Measurements from ENCODE around the gene EFS. TPM values are rescaled to one million over a fixed set of nuclear protein-coding genes. Genes with fewer than 3 reads are reported as not detected.
"Not testable (repeated sequence)": the region's sequence is repeated elsewhere in the genome, so short reads cannot be mapped to it uniquely, and the experiment has no call there.

EFS gene
- total and polyA plus RNA-seq, 7 donors = 0.46 to 19.9 (median 10.0) TPM

DNA sequence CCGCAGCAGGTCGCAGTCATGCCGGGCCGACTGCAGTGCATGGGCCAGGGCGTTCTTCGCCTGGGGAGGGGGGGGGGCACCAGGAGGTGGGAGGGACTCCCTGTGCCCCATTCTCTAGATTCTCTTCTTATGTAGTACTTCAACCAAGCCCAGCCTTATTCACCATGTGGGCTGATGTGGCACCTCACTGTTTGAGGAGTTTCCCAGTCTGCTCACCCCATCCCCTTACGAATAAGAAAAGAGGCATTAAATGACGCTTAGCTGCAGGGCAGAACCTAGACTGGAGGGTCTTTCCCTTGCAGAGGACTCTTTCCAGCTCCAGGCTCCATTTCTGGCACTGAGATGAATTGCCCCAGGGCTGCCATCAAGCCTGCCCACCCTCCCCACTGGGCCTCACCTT is 24.0 kb upstream of the EFS start:
- no peaks in the 10 kb centered on the region for H3K36me3 ChIP-seq
- no peak for DNase-seq
- WGBS, 2 donors = 90 to 93% methylated on average over 8 of the region's 8 CpGs
- H3K9me3 ChIP-seq = no peaks in the 10 kb centered on the region
- H3K4me1 ChIP-seq = no peaks in the 10 kb centered on the region
- H3K27me3 ChIP-seq = no peaks in the 10 kb centered on the region
- H3K27ac ChIP-seq = no peak overlapping the region
- intact Hi-C loops (cut with DNase I) = no loop called here
- H3K4me3 ChIP-seq = no peak overlapping the region
- no peak for TF ChIP-seq CTCF (IDR thresholded peaks at IDR 0.05)
- TF ChIP-seq POLR2AphosphoS5 (IDR thresholded peaks at IDR 0.05) = no peak
- TF ChIP-seq EP300 (IDR thresholded peaks at IDR 0.05) = no peak
- no peak for TF ChIP-seq POLR2A (IDR thresholded peaks at IDR 0.05)

DNA sequence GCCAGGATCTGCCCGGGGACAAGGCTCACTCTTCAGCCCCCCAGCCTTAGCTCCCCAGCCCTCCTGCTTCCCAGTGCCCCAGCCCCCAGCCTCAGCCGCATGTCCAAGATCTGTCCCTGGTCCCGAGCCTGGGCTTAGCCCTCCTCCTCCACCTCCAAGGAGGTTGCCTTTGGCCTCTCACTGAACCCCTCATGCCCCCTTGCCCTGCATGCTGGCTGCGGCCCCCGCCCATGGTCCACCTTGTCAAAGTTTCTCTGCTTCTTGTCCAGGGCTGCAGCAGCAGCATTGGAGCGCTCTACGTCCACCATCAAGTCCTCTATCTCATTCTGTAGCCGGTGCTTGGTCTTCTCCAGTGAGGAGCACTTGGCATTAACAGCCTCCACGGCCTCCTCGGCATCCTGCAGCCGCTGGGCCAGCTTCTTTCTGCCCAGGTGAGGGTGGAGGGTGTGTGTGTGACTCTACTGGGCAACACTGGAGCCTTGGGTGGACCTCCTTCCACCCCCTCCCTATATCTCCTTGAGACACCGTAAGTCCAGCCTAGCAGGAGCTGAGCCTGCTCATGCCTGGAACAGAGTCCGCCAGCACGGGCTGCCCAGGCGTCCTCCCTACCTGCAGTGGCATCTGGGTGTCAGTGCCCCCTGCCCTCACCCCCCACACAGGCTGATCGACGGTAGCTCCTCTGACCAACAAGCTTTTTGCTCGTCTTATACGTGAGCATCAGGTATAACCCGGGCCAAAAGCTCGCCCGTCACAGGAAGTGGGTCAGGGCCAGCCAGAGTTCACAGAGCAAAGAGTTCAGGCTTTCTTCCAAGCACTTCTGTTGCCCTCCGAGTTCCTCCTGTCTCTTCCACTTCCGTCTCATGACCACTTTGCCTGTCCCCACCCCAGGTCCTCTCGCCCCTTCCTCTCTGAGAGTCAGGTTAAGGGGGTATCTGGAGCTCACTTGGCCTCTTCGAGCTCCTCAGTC is 23.2 kb upstream of the EFS start:
- H3K36me3 ChIP-seq = no peaks in the 10 kb centered on the region
- no peak overlapping the region for H3K27ac ChIP-seq
- H3K4me1 ChIP-seq = no peaks in the 10 kb centered on the region
- DNase-seq = no peak
- intact Hi-C loops (cut with DNase I) = no loop called here
- no peaks in the 10 kb centered on the region for H3K9me3 ChIP-seq
- 79 to 85% methylated on average over 26 of the region's 26 CpGs for WGBS, 2 donors
- no peak for TF ChIP-seq EP300 (IDR thresholded peaks at IDR 0.05)
- TF ChIP-seq POLR2AphosphoS5 (IDR thresholded peaks at IDR 0.05) = no peak
- no peak for TF ChIP-seq CTCF (IDR thresholded peaks at IDR 0.05)
- TF ChIP-seq POLR2A (IDR thresholded peaks at IDR 0.05) = no peak
- no peak overlapping the region for H3K4me3 ChIP-seq
- no peaks in the 10 kb centered on the region for H3K27me3 ChIP-seq

DNA sequence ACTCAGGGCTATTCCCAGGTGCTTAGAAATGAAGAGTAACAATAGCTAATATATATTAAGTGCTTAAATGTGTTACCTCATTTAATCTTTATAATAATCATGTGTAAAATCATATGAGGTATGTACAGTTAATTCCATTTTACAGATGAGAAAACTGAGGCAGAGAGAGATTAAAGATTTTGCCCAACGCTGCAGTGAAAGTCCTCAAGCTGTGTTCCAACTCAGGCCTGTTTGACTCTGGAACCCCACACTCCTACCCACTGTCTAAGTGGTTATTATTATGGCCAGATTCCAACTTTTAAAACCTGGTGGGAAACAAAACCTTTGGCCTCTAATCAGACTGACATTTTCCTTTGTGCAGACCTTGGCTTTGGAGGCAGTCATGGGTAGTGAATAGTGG is 22.0 kb upstream of the EFS start:
- WGBS, 2 donors = 91 to 98% methylated on average over 1 of the region's 1 CpG

GRCh38 chr14:23386266-23386657 is 21.3 kb upstream of the EFS start:
- H3K36me3 ChIP-seq = not testable (repeated sequence)
- WGBS, 2 donors = 79 to 89% methylated on average over 17 of the region's 17 CpGs

More for the DNA sequence above, 22.0 kb upstream of the EFS start:
- DNase-seq = no peak
- Histone ChIP-seq H3K9me3 (no peaks in the 10 kb centered on the region), H3K27me3 (no peaks in the 10 kb centered on the region), H3K27ac (no peak overlapping the region), H3K4me1 (no peaks in the 10 kb centered on the region), H3K36me3 (no peaks in the 10 kb centered on the region), H3K4me3 (no peak overlapping the region)
- TF ChIP-seq EP300 (IDR thresholded peaks at IDR 0.05) = no peak
- TF ChIP-seq POLR2AphosphoS5 (IDR thresholded peaks at IDR 0.05) = no peak
- no peak for TF ChIP-seq CTCF (IDR thresholded peaks at IDR 0.05)
- TF ChIP-seq POLR2A (IDR thresholded peaks at IDR 0.05) = no peak
- intact Hi-C loops (cut with DNase I) = no loop called here

GRCh38 chr14:23385642-23386265 is 20.8 kb upstream of the EFS start:
- Histone ChIP-seq H3K27ac (no peak overlapping the region), H3K9me3 (no peaks in the 10 kb centered on the region), H3K4me3 (no peak overlapping the region), H3K36me3 (no peaks in the 10 kb centered on the region), H3K27me3 (no peaks in the 10 kb centered on the region), H3K4me1 (no peaks in the 10 kb centered on the region)
- TF ChIP-seq EP300 (IDR thresholded peaks at IDR 0.05) = no peak
- WGBS, 2 donors = 88 to 92% methylated on average over 18 of the region's 18 CpGs
- intact Hi-C loops (cut with DNase I) = no loop called here
- no peak for DNase-seq

More at GRCh38 chr14:23386266-23386657, 21.3 kb upstream of the EFS start:
- H3K27me3 ChIP-seq; H3K9me3 ChIP-seq; intact Hi-C loops (cut with DNase I); H3K27ac ChIP-seq; H3K4me1 ChIP-seq; H3K4me3 ChIP-seq; DNase-seq: not testable (repeated sequence)

All from sigmoid colon (tissue), 7 donors.